GM18520 (cell line): ENCODE measurements around the gene PHLPP1.

Source experiments
- ATAC-seq: cut with Tn5 transposase; IDR thresholded peaks from one replicate; pipeline ENCODE4 v1.9.1; 2021; ENCODE audit not compliant: unreplicated experiment

The PHLPP1 gene

DNA sequence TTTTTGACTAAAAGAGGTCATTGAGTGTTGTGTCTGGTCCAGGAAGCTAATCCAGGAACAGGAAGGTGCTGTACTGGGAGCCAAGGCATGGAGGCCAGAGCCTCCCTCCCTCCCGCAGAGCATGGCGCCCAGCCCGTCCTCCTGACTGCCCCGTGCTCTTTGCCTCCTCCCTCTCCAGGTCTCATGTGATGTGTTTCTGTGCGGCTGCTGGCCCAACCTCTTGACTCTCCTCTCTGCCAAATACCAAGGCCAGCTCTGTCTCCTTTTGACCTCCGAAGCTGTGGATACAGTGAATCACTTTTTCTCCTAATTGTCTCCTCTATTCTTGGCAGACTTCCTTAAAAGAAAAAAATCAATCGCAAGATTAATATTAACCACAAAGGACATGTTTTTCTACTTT, 284.1 kb downstream of the PHLPP1 start:
- no peak for ATAC-seq

DNA sequence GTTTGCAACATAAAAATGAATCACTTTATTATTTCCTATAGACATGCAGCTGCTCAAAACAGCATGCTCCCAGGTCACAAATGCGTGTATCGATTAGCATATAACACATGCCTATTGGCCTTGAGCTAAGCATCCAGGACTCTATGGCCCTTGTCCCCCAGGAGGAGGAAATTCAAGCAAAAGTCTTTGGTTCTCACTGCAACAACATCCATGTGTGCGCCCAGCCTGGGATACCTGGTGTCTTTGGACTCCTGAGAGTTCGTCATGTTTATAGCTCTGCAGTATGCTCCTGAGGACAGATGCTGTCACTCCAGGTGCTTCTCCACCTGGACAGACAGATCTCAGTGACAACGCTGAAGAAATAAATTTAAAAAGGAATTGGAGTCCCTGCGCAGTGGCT, 284.6 kb downstream of the PHLPP1 start:
- ATAC-seq: no peak

DNA sequence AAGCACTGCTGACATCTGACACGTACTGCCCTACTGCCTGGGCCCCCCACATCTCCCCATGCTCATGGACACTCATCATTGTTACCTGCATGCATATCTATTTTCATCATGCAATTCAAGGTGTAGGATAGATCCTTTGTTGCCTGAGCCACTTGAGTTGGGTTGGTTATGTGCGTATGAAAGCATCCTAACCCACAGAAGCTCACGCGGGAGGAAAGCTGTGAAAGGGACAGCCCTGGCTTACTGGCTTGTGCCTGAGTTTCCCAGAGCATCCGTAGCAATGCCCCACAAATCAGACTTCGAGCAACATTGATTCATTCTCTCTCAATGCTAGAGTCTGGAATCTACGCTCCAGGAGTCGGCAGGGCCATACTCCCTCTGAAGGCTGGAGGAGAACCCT, 285.5 kb downstream of the PHLPP1 start:
- no peak for ATAC-seq

DNA sequence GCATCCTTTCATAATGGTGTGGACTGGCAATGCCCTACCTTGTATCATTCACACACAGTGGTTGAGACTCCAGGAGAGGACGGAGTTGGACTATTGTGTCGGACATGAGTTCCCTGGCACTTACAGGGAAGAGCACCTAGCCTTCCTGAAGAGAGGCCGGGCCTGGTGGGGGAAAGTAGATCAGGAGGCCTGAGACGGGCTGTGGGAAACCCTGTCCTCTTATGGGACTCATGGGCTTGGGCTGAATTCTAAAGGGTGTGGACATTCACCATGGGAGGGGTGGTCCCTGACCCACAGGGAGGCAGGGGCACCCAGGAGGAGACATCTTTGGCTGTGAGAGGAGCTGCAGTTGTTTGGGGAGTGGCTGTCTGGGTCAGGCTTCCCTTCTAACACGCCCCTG, 286.5 kb downstream of the PHLPP1 start:
- no peak for ATAC-seq

DNA sequence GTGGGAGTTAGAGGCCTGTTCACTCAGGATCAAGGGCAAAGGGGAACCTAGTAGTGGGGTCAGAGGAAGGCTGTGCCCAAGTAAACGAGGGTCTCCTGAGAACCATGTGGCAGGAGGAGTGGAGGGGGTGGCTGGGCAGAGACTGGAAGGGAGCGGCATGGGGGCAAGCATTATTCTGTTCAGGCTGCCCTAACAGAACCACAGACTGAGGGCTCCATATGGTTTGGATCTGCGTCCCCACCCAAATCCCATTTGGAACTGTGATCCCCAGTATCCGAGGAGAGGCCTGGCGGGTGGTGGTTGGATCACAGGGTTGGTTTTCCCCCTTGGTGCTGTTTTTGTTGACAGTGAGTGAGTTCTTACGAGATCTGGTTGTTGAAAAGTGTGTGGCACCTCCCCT, 287.0 kb downstream of the PHLPP1 start:
- ATAC-seq: no peak

DNA sequence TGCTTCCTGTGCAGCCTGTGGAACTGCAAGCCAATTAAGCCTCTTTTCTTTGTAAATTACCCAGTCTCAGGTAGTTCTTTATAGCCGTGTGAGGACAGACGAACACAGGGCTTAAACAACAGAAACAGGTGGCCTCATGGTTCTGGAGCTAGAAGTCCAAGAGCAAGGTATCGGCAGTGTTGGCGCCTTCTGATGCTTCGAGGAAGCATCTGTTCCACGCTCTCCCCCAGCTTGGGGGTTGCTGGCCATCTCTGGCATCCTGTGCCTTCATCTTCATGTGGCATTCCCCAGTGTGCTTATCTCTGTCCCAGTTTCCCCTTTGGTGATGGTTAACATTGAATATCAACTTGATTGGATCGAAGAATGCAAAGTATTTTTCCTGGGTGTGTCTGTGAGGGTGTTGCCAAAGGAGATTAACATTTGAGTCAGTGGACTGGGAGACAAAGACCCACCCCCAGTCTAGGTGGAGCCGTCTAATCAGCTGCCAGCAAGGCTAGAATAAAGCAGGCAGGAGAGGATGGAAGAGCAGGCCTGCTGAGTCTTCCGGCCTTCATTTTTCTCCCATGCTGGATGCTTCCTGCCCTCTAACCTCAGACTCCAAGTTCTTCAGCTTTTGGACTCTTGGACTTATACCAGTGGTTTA, 287.6 kb downstream of the PHLPP1 start:
- no peak for ATAC-seq

DNA sequence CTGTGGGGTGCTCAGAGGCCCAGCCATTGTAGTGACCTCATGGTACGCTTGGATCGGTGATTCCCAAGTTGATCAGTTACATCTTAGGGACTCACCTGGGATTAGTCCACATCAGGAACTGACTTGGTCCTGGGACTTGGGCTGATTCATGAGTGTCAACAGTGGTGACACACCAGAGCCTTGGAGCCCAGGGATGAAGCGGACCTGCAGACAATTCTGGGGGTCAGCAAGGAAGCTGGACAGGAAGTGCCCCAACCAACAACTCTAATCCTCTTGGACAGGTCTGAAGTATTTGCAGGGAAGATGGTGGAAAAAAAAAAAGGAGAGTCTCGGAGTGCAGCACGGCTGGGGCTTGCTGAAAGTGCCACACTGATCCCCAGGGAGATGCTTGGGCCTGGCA, 288.6 kb downstream of the PHLPP1 start:
- no peak for ATAC-seq

DNA sequence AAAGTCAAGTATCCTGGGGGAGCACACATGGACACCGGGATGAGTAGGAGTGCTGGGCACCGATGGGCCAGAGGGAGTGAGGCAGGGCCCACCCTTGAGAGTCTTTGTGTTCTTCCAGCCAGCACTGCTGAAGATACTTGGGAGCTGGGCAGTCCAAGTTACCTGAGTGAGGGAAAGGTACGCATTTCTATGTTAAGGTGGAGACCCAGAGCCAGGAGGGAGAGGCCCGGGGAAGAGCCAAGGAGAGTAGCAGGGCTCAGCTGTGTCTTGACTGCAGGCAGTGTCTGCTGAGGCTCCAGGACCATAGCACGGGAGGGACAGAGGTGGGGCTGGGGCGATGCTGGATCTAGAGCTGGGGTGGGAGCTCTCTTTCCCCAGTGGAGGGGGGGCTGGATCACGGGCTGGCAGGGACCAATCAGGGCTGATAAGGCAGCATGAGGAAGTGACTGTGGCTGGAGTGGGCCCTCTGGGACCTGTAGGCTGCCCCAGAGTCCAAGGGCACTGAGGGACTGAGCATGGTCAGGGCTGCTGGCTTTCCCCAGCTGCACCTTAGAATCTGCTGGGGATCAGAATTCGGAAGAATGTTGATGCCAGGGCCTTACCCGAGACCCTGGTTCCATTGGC, 289.2 kb downstream of the PHLPP1 start:
- no peak for ATAC-seq

DNA sequence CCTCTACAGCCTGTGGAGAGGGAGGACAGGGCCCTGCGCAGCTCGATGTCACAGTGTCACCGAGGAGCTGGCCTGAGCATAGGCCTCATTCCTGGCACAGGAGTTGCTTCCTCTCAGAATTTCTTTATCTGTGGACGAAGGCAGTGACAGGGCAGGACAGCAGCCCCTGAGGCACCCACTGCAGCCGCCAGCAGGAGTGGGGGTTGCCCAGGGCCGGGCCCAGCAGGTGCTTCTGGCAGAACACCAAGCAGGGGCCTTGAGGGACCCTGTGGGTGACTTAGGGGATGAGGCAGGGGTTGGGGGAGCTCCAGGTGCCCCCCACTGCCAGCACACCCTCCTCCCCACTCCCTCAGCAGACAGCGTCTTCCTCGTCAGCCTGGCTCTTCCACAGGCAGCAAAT, 290.0 kb downstream of the PHLPP1 start:
- no peak for ATAC-seq

DNA sequence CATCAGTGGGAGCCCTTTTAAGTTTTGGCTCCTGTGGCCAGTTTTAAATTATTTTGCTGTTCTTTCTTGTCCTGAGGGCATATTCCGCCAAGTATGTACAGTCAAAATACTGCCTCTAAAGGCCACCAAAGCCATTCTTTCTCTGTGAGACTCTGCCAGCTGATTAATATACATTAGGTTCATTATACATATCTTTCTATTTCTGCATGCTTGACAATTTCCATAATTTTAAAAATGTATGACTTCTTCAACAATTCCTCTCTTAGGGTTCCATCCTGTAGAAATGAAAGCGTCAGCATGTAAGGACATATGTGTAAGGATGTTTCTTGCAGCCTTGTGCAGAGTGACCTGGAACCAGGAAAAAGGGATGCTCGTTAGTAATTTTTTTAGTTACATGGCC, 291.9 kb downstream of the PHLPP1 start:
- ATAC-seq: no peak

DNA sequence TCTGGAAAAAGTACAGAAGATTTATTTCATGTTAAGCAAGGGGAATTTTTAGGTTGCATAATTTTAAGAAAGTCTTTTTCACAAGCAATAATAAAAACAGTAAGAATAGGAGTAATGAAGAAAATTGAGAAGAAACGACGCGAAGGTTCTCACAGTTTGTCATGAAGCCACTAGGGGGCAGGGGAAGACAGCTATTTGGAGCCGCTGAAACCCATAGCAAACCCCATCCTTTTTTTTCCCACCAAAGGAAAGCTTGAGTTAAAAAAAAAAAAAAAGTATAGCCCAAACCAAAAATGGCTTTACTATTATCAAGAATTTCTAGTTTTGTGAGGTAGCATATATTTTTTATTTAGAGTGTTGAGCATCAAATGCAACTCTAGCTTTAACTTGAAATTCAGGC, 300.9 kb downstream of the PHLPP1 start:
- ATAC-seq: no peak

DNA sequence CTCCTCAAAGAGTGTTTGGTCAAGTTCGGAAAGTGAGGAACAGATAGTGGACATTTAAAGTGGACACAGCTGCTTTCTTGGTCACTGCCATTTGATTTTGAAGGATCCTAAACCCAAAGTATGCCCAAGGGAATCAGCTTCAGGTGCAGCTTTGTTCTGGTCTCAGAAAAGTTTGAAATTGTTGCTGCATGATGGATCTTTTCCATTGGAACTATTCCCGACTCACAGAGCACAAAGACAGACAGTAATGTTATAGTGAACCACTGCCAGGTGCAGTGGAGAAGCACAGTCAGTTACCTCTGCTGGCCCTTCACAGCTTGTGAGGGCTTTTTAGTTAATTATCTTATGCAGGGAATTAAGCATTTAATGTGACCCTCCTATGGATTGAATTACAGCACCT, 301.7 kb downstream of the PHLPP1 start:
- ATAC-seq: no peak

DNA sequence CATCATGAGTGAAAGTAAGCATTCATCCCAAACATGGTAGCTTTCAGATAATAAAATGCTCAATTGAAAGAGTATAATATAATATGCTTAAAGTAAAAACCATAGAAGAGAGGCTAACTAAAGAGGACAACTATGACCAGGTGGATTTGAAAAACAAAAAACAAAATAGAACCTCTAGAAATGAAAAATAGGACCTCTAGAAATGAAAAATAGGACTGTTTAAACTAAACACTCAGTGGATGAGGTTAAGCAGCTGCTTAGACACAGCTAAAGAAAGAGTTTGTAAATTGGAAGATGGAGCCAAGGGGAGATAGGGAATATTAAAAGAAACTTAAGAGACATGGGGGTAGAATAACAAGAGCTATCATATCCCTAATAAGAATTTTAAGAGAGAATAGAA, 302.6 kb downstream of the PHLPP1 start:
- no peak for ATAC-seq

DNA sequence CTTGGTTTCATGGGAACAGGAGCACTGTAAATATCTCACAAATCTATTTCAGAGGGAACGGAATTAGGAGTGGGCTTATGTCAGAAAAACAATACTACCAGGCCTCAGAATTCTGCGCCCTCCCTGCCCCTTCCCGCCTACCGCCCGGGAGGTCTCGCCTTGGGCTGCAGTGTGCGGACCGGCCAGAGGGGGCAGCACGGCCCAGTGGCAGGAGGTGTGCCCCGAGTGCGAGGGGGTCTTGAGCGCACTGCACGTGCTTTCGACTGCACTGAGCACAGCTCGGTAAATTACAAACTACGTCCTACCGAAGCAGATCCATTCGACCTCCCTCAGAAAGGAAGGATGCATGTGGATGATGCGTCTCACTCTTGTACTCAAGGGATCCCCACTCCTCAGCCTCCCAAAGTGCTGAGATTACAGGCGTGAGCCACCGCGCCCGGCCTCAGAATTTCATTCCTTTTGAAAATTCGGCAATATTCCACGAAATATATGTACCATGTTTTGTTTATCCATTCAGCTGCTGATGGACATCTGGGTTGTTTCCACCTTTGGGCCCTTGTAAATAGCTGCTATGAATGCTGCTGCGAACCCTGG, 307.2 kb downstream of the PHLPP1 start:
- ATAC-seq: no peak

DNA sequence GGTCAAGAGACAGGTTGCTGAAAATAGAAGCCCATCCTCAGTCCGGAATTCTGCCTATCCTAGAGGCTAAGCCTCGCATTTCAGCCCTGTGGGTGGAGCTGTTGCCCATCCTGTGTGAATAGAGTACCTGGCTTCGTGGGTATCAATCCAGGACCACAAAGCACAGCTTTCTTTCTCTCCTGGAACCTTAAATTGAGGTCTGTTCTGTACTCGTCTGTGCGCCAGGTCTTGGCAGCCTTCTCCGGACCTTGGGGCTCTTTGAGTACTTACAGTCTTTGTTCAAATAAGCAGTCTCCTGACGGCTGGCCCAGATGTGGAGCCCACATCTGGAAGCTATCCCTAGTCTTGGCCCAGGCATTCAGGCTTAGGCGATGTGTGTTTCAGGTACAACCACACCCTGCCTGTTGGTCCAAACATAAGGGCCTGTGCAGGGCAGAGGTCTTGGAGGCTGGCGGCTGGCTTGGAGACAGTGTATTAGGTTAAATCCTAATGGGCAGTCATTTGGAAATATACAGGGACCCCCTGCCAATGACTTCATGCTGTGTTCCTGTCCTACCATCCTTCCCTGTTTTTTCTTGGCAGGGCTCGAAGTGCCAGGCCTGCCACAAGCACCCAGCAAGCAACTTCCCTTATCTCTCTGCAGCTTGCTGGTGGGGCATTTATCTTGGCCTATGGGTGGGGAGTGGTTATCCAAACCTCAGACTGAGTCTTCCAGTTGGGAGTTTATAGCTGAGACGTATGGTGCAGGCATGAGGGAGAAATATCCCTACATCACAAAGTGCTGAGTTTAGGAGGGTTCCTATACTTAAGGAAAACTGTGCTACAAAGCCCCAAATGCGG, 310.1 kb downstream of the PHLPP1 start:
- no peak for ATAC-seq

DNA sequence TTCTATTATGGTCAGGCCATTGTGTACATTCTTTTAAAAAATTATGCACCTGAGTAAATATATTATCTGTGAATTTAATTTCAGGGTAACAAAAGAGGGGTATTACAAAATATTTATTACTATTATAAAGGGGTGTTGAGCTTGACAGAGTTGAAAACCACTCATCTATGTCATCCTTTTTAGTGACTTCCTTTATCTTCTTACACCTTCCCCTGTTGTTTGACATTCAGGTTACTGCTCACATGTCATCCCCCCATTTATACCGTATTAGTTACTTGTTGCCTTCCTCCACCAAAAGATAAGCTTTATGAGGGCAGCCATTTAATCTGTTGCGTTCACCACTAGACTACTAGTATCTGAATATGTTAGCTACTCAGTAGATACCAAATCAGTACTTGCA, 313.0 kb downstream of the PHLPP1 start:
- ATAC-seq: no peak
